OCI-LY7 (cell line): ENCODE measurements around the gene AKAP13.

Experiments
- EZH2phosphoT487 ChIP-seq: fragments of 200-600 bp; sonication (generic); IDR thresholded peaks from 2 replicates; pipeline ENCODE4 v1.6.1; 2018; ENCODE audit warnings: low read depth, borderline replicate concordance, mild to moderate bottlenecking, mixed run types, antibody characterized with exemption, low read length, moderate library complexity, mixed read lengths
- TF ChIP-seq, protein P1 (sequence below): fragments of 200-600 bp; sonication (generic); conservative IDR thresholded peaks from 2 replicates; pipeline ENCODE4 v1.5.1; 2014; ENCODE audit warnings: mild to moderate bottlenecking, antibody characterized with exemption, low read length, moderate library complexity, mixed read lengths

DNA sequence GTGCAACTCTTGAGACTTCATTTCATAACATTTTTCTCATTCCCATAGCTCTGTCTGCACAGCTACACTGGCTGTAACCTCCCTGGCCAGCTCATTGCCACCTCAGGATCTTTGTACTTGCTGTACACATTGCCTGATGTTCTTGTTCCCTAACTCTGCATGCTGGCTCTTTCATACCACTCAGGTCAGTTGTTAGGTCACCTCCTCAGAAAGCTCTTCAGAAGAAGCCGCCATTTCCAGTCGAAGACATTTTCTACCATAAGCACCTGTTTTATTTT lies 176.2 kb downstream of the AKAP13 start:
- TF ChIP-seq, protein P1, sequence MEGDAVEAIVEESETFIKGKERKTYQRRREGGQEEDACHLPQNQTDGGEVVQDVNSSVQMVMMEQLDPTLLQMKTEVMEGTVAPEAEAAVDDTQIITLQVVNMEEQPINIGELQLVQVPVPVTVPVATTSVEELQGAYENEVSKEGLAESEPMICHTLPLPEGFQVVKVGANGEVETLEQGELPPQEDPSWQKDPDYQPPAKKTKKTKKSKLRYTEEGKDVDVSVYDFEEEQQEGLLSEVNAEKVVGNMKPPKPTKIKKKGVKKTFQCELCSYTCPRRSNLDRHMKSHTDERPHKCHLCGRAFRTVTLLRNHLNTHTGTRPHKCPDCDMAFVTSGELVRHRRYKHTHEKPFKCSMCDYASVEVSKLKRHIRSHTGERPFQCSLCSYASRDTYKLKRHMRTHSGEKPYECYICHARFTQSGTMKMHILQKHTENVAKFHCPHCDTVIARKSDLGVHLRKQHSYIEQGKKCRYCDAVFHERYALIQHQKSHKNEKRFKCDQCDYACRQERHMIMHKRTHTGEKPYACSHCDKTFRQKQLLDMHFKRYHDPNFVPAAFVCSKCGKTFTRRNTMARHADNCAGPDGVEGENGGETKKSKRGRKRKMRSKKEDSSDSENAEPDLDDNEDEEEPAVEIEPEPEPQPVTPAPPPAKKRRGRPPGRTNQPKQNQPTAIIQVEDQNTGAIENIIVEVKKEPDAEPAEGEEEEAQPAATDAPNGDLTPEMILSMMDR = no peak
- no peak for TF ChIP-seq EZH2phosphoT487
